Breast epithelium (tissue), 3 donors: ENCODE data around the gene TBC1D23.
"Not testable (repeated sequence)": the region's sequence is repeated elsewhere in the genome, so short reads cannot be mapped to it uniquely, and the experiment has no call there.

Source experiments
- CTCF ChIP-seq, 3 donors: fragments of 450-650 bp; IDR thresholded peaks; one replicate each; pipeline ENCODE4 v1.5.1; 2016 to 2017; ENCODE audit warnings: antibody characterized with exemption in 3 of 3, mild to moderate bottlenecking in 3 of 3, moderate library complexity in 3 of 3
- POLR2A ChIP-seq: fragments of 450-650 bp; IDR thresholded peaks from one replicate; pipeline ENCODE4 v1.6.1; 2016; ENCODE audit warnings: antibody characterized with exemption, mild to moderate bottlenecking, moderate library complexity
- POLR2AphosphoS5 ChIP-seq, 3 donors: sonication (generic); formaldehyde crosslinking; IDR thresholded peaks; one replicate each; pipeline ENCODE4 v1.6.1; 2017; ENCODE audit warnings: antibody characterized with exemption in 3 of 3

- TF ChIP-seq POLR2A; CTCF (IDR thresholded peaks at IDR 0.05); POLR2AphosphoS5 (IDR thresholded peaks at IDR 0.05): not testable (repeated sequence)
Observed at GRCh38 chr3:100351770-100352169, 91.0 kb downstream of the TBC1D23 start.
